ENCODE measurements around the gene GSX2.

- TF ChIP-seq, protein P1, sequence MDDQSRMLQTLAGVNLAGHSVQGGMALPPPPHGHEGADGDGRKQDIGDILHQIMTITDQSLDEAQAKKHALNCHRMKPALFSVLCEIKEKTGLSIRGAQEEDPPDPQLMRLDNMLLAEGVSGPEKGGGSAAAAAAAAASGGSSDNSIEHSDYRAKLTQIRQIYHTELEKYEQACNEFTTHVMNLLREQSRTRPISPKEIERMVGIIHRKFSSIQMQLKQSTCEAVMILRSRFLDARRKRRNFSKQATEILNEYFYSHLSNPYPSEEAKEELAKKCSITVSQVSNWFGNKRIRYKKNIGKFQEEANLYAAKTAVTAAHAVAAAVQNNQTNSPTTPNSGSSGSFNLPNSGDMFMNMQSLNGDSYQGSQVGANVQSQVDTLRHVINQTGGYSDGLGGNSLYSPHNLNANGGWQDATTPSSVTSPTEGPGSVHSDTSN (IDR thresholded peaks at IDR 0.05), result no peak
- TF ChIP-seq, protein P2, sequence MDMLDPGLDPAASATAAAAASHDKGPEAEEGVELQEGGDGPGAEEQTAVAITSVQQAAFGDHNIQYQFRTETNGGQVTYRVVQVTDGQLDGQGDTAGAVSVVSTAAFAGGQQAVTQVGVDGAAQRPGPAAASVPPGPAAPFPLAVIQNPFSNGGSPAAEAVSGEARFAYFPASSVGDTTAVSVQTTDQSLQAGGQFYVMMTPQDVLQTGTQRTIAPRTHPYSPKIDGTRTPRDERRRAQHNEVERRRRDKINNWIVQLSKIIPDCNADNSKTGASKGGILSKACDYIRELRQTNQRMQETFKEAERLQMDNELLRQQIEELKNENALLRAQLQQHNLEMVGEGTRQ (IDR thresholded peaks at IDR 0.05), result no peak
Observed at GRCh38 chr4:54061873-54062272, 38.1 kb upstream of the GSX2 start.

Data from A549 (cell line).